HG03354 (cell line): ENCODE results near the gene DLG2.
A peak's percentile ranks its signal among the peaks of the same experiment; 100 is the strongest.
"Not testable (repeated sequence)": the region's sequence is repeated elsewhere in the genome, so short reads cannot be mapped to it uniquely, and the experiment has no call there.

Experiments used
- ATAC-seq: cut with Tn5 transposase; IDR thresholded peaks from one replicate; pipeline ENCODE4 v1.9.1; 2021; ENCODE audit warnings: mild to moderate bottlenecking; ENCODE audit not compliant: unreplicated experiment, poor library complexity, severe bottlenecking

The DLG2 gene

DNA sequence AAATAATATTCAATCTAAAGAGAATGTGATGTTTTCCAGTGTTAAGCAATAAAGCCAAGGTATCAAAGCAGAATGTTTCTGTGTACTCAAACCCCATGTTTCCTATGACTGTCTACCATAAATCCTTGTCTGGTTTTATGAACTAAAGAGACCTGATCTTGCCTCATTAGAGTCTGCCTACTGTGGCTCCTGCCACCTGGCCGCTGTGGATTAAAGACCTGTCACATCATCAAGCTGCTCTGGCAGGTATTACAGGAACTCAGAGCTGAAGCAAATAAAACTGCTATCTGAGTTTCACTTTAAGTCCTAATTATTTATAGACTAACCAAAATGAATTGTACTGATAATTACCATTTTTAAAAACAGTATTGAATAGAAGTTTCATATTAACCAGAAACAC lies 2133.2 kb downstream of the DLG2 start:
- ATAC-seq = no peak

DNA sequence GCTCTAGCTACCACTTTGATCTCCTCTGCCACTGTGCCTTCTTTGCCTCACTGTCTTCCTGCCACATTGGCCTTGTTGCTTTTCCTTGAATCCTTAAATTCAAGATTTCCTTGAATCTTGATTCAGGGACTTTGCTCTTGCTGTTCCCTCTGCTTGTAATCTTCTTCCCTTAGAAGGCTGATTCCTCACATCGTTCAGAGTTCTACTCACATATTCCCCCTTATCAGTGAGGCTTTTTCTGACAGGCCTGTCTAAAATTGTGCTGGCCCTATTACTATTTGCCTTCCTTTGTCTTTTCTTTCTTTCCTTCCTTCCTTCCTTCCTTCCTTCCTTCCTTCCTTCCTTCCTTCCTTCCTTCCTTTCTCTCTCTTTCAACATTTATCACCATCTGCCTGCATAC lies 2134.1 kb downstream of the DLG2 start:
- ATAC-seq = no peak

DNA sequence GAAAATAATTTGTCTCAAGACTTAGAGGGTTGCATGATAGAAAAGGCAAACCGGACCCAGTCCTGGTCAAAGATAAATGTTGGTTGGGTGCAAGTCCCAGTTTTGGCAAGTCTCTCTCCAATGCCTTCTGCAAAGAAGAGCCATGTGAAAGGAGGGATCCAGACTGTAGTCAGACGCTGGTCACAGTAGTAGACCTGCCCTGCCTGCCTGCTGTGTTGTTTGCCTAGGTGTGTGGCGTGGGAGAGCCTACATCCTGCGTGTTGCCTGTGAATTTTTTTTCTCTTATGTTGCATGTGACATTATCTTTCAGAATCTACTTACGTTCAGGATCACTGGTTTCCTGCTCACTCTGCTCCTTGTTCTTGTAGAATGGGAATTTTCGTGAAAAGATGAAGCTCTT lies 2143.3 kb downstream of the DLG2 start:
- no peak for ATAC-seq

DNA sequence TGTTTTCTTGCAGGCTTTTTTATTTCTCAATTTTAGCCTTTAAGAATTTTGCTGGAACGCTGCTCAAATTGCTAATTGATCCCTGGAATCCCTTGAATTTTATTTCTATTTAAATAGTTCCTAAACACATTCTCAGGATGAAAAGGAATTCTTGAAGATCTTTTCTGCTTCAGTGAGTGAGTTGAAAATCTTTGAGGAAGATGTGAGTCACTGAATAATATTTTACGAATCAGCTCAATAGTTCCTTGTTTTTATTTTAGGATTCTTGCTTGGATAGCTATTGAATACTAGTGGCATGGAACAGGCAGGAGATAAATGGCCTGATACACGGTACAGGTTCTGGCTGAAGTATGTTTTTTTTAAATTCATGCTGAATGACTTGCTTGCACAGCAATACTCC lies 2146.3 kb downstream of the DLG2 start:
- ATAC-seq = no peak

DNA sequence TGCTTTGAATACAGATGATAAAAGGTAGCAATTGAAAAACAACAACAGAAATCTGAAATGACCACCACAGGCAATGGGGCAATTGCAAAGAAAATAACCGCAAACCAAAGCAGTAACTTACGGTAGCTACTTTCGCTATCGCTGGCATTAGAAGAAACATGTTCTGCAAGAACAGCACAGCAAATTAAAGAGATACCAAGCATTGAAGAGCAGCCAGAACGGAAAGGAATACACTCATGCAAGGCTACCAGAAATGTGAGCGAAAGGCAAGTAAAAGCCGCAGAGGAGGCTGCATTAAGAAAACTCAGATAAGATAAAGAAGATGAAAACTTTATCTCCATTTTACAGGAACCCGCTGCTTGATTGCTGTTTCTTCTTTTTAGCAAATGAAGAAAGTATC lies 2146.9 kb downstream of the DLG2 start:
- ATAC-seq = no peak

DNA sequence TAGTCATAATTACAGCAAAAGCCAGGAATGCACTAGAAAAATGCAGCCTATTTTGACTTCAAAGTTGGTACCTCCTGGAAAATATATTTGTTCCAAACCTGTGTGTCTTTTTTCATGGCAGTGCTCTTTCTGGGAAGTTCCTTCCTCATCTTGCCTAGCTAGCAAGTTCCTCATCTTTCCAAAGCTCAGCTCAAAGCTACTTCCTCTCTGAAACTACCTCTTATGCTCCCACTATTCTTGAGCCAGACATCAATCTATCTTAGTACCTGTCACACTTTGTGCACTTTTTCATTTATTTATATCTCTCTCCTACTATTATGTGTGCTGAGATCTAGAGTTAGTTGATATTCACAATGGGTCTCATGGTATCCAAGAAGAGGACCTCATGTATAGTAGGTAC lies 2149.4 kb downstream of the DLG2 start:
- no peak for ATAC-seq

DNA sequence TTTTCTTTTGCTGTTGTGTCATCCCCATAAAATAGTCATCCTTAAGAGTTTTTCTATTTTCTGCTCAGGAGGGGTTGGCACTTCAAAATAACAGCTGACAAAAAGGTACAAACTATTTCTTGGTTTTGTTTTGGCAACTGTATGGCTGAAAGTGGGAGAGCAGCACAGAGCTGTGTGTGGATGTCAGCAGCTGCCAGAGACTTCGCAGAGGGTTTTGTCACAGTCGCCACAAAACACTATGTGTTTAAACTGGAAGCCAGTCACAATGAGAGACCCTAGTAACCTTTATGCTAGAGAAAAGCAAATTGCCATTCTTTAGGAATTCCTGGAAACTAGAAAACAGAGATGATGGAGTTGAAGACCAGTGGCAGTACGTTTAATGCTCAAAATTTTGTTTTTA lies 2151.4 kb downstream of the DLG2 start:
- ATAC-seq = no peak

DNA sequence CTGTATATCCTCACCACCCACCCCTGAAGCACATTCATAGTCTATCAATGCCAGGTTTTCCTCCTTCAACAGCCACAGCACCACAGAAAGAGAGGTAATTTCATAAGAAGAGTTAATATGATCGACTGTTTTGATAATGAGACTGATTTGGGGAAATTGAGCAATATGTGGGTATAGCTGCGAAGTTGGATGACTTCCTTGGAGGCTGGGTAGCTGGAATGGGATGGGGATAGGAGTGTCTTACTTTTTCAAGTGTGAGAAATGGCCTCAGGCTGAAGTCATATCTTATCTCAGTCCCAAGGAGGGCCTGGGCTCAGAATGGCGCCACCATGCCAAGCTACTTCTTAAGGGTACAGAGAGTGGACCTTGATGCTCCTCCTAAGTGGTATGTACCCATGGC lies 2153.4 kb downstream of the DLG2 start:
- no peak for ATAC-seq

DNA sequence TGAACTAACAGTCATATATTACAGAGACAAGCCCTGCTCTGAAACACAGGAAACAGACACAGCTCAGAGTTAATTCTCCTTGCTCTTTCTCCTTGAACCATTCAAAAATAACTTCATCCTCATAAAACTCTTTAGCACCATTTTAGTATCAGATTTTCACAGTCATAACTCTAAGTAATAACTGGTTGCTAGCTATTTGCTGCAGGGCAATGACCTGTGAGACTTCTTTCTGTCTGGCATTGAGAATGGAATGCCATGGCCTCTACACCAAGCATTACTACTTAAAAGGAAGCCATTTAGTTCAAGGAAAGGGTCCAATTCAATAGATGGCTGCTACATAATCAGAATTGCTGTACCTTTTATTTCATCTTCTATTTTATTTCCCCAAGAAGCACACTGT lies 2154.3 kb downstream of the DLG2 start:
- ATAC-seq = no peak

DNA sequence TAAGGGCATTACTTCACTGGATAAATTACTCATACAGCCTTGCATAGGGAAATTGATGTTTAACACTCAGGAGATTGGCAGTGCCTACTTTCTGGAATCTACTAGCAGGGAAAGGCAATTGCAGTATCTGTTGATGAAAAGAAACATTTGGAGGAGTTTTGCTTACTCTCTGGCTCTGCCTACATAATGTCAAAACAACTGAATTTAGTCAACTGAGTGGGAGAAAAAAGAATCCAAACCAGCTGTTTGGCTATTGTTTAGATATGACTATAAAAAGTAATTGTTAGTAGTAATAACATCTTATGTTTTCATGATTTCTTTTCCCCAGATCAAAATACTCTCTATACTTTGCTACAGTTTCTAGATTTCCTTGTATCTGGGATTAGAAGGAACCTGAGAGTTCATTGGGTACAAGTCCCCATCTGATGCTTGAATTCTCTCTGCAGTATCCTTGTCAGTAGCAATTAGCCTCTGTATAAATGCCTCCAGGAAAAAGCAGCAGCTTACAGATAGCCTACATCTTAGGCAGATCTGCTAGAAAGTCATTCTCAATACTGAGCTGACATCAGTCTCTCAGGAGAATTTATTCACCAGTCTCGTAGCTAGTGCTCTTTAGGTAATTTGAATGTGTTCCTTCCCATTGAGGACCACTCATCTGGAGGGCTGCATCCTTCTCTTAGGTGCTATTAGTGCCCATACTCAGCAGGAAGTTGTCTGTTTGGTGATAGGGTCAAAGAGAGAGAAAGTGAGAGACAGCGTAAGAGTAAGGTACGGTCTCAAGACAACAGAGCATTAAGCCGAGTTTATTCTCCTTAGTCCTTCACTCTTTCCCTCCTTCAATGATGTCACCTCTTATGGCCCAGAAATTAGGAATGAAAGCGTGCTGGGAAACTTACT lies 2155.1 kb downstream of the DLG2 start:
- ATAC-seq = no peak

DNA sequence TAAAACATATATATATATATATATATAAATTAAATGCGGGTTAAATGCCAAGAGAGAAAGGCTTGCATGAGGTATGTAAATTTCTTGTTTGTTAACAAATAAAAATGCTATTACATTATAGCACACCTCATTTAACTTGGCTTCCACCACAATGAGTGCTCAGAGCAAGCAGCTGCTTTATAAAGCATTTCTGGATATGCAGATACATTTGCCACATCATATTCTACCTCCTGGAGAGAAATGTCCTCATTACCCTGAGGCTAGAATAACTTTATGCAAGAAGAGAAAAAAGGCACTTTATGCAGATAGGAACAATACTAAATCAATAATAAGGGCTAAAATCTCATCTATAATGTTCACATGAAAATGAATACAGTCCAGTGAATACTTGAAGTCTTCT lies 2159.3 kb downstream of the DLG2 start:
- no peak for ATAC-seq

DNA sequence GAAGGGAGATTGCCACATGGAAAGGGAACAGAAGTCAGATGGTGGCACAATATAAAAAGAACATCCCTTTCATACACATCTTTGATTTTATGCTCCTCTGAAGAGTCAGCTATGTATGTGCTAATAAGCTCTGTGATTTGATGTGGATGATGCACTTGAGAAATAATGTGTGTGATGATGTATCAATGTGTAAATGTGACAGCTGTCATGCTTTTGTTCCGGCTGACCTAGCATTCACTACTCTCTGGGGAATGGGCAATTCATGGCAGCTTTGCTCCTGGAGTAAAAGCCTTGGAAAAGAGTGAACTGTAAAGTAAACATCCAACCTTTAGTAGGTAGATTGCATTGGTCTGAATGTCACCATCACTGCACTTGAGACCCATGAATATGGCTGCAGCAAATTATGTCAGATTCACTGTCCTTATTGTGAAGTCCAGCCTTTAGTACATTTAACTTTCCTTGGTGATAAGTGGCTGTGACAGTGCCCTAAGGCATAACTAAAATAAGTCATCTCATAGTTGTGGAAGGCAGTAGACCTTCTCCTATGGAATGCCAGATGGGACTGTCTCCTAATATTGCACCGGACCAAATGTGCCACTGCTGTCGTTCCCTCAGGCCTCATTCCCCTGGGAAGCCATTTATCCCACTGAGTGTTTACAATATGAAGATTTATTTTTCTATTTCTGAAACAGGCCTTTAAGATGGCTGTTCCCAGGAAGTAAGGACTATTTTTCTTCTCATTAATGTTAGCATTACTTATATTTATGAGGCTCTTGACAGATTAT lies 2162.8 kb downstream of the DLG2 start:
- ATAC-seq = no peak

DNA sequence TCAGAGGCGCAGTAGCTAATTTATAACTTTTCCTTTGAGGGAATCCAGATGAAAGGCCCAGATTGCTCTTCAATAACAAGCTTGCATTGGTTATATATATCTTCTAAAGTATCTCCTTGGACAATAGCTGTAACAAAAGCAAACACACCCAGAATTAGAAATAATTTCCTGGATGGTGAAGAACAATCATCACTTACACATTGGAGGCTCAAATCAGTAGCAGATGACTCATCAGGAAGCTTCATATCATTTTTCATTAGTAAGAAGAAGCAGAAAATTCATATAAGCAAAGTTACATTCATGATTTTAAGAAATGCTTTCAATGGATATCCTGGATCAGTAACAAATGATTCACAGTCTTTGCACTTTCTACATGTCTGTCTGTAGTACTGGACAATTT lies 2167.3 kb downstream of the DLG2 start:
- ATAC-seq = no peak

DNA sequence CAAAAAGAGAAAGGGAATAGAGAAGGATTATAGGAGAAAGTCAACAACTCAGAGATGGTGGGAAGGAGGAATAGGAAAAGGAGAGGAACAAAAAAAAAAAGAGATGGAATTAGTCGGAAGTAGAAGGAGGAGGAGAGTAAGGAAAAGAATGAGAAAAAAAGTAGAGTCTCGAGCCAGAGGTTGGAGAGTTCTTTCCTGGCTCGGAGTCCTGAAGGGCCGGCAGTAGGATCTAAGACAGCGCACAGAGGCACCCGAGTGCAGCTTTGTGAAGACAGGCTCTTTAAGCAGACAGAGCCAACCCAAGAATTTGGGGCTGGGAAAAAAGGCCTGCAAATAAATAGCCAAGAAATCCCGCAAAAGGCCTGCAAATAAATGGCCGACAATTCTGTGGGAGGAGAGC lies 2170.6 kb downstream of the DLG2 start:
- ATAC-seq = no peak

DNA sequence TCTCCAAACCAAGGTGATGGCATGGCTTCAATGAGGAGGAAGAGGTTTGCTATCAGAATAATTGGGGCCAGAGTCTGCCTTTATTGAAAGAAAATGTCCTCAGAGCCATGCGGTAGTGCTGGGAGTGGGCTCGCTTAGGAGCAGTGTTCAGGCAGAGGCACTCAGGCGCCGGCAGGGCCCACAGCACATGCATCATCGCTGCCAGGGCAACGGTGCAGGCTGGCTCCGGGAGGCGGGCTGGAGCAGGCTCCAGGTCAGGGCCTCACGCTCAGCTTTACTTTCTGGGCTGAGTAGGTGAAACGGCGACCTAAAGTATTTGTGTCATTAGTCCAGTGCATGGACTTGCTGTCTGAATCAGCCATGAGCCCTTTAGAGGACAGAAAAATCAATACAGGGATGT lies 2171.1 kb downstream of the DLG2 start:
- no peak for ATAC-seq

DNA sequence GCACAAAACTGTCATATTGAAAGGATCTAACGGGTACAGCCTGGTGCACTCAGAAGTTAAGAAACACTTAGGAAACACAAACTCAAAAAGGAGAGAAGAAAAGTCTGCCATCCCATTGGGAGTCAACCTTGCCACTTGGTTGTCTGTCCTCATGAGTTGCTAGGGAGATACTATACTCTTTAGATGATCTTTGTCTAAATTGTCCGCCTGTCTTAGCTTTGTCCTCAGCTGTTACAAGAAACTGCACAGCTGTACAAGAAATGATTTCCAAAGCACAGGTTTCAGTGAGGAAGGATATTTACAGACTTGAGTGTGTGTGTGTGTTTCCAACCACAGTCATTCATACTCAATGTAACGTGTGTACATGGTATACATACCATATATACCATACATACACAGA lies 2171.8 kb downstream of the DLG2 start:
- no peak for ATAC-seq

DNA sequence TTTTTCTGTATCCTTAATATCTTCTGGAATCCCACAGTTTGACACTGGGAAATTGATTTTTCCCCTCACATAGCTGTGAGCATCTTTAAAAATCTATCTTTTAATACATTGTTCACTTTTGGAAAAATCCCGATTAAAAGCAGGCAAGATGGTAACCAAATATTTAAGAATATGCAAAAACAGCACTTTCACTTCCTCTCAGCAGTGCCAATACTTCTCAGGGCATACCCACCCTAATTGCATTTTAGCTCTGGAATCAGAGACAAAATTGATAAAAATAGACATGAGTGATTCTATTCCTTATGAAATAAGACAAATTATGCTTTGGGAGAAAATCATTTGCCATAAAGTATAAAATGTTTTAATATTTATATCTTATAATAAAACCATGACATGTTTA lies 2172.5 kb downstream of the DLG2 start:
- no peak for ATAC-seq

DNA sequence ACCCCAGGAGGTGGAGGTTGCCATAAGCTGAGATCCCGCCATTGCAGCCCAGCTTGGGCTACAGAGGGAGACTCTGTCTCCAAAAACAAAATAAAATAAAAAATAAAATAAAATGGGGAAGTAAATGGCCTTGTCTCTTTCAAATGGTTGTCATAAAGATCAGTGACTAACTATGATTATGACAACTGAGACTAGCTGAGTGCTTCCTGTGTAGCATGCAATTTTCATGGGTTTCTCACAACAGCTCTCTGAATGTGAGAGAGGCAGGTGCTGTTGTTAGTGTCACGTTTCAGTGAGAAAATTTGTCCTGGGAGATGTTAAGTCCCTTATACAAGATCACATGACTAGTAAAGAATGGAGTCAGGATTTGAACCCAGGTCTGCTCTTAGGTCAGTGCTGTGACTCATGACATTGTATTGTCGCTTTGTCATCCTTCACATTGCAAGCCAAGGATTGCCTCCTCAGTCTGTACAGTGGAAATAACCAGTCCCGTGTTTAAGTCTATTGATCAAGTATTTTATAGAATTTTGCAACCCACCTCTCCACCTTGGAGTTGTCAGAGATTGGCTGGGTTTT lies 2177.7 kb downstream of the DLG2 start:
- ATAC-seq = peak; percentile 49

DNA sequence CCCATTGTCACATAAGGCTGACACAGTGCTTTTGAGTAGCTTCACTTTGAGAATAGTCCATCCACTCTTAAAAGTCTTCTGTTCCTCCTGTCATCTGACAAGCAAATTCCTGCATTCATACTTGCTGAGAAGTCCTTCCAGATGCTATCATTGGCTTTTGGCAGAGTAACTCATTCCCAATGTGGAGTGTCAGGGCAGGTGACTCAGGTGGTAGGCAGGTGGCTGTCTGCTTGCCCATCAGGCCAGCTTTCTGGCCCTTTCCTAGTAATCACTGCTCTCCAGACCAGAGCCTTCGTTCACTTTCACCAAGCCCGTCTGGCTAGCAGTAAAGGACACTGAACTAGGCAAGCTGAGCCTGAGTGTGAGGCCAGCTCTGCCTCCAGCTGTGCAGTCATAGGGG lies 2178.5 kb downstream of the DLG2 start:
- no peak for ATAC-seq

DNA sequence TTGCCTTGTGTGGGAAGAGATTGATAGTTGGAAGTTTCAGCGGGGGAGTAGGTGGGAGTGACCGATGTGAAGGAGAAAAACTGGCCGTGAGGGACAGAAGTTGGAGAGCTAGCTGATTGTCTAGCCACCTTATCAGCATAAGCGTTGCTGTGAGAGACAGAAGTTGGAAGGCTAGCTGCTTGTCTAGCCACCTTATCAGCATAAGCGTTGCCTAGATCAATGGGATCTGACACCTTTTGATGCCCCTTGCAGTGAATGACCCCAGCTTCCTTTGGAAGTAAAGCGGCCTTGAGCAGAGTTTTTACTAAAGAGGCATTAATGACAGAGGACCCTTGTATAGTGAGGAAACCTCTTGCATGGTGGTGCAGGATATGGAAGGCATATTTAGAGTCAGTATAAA lies 2183.3 kb downstream of the DLG2 start:
- not testable (repeated sequence) for ATAC-seq

DNA sequence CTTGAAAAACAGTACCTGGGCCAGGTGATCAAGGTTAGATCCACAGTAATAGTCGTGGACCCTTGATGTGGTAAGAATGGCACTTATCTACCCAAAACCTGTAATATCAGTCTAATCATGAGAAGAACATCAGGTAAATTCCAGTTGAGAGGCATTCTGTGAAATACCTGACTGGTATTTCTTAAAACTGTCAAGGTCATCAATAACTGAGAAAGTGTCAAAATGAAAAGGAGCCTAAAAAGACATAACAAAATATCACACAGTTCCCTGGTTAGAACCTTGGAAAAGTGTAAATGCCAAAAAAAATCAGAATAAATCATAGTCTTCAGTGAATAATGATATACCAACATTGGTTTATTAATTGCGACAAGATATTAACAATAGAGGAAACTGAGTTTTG lies 2185.5 kb downstream of the DLG2 start:
- ATAC-seq = no peak
